Stimulated activated CD8-positive, alpha-beta memory T cell treated with anti-CD3 and anti-CD28 coated beads, Interleukin-15, amount 100 ng/mL, for 1 hour (primary cell): ENCODE data around the gene R3HDML.

Source experiments
- DNase-seq: peaks from one replicate; pipeline ENCODE4 v3.0.0-alpha.2; 2020; ENCODE audit warnings: low read depth

R3HDML gene

DNA sequence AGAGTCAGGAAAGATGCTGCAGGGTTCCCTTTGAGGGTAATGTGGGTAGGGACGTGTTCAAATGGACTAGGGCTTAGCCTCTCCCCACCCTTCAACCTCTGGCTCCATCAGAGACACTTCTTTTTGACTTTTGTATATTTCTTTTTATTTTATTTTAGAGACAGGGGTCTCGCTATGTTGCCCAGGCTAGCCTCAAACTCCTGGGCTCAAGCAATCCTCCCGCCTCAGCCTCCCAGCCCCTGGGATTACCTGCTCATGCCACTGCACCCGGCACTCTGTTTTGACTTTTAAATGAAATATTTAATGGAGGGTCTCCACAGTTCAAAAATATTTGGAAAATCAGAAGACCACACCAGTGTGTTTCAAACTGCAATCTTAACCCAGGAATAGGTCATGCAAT is 27.2 kb downstream of the R3HDML start:
- no peak for DNase-seq

DNA sequence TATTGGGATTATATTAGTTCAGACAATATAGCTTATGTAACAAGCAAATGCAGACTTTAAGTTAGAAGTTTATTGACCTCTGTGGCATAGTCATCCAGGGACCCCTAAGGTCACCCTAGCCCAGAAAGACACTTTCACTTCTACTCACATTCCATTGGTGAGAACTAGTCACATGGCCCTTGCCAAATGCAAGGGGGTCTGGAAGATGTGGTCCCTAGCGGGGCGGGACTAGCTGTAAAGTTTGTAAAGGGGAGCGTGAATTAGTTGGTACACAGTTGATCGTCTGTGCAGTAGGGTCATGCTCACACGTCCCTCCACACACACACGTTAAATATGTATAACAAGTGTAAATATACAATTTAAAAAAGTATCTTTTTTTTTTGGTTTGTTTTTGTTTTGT is 27.9 kb downstream of the R3HDML start:
- no peak for DNase-seq

DNA sequence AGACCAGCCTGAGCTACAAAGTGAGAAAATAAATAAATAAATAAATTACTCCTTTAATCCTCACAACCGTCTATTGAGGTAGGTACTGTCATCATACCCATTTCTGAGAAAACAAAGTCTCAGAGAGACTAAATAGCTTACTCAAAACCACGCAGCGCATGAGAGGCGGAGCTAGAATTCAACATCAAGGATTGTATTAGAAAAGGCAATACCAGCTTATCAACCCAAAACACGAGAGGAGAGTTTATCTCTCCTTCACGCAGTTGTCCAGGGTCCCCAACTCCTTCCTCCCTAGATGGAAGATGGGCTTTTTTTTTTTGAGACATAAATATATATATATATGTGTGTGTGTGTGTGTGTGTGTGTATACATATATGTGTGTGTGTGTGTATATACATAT is 30.9 kb downstream of the R3HDML start:
- DNase-seq: no peak

DNA sequence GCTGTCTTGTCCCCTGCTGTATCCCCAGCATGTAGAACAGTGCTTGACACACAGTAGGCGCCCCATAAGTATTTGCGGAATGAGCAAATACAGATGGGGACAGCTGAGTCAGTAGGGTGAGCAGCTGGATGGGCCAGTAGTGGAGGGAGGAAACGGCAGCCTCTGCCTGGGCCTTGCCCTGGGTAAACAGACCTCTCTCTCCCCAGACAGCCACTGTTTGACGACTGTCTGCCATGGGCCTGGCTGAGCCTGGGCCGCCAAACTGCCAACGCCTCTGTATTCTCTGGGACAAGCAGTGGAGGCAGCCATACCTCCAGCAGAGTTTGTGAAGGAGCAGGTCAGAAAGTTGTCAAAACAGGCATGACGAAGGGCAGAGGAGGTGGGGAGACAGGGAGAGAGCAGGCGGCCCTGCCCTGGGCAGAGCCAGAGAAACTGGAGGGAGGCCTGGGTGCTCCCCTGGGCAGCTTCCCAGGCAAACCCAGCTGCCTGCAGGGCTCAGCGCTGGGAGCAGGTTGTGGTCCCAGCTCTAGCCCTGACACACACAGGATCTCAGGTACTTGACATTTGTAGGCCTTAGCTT is 33.9 kb downstream of the R3HDML start:
- DNase-seq: no peak

DNA sequence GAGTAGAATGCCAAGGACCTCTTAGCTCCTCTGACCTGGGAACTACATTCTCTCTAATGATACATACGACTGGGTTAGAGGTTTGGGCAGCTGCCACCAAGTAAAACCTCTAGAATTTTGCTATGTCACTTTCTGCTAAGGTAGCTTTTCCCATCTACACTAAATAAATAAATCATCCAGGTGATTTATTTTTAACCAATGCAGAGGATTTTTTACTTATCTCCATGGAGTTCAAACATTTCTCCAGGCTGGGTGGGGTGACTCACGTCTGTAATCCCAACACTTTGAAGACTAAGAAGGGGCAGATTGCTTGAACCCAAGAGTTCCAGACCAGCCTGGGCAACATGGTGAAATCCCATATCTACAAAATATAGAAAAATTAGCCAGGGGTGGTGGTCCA is 45.8 kb downstream of the R3HDML start:
- no peak for DNase-seq

DNA sequence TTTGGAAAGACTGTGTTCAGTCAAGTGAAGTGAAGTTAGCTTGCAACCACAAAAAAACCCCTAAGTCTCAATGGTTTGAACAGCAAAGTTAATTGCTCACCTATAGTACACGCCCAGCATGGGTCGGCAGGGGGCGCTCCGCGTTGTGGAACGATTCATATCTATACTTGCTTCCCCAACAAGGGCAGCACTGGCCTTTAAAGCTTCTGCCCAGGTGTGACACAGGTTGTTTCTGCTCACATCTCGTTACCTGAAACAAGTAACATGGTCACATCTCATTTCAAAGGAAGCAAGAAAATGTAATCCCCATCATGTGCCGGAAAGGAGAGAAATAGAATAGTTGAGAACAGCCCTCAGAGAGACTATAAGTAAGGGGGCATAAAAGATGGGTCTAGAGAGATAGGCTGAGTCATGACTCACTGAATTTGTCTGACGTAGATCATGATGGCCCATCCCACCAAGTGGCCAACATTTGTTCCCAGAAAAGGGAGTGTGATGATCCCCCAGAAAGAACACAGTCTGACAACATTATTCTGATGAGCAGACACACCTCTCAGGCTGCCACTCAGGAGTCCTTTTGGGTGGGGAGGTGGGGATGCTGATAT is 47.7 kb downstream of the R3HDML start:
- peak; percentile 77 for DNase-seq

DNA sequence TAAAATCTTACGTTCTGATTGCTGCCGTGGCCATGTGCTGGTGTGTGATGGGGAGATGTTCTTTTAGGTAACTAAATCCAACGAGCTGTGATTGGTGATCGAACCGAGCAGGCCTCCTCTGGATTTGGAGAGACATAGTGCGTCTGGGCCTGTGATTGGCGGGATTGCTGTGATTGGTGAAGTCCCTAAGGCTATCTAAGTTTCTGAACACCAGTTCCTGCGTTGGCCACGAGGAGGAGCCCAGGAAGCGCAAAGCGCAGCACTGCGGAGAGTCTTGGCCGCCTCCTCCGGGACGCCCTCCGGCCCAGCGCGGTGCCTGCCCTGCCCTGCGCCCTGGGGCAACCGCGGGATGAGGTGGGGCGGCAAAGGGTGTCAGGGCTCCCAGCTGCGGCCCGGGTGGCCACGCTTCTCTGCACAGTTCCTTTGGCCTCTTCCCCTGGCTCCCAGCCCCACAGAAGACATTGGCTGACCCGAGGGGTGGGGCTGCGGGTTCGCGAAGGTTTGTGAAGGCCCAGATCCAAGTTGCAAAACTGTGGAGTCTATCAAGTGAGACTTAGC is 51.7 kb downstream of the R3HDML start:
- peak; percentile 44 for DNase-seq

DNA sequence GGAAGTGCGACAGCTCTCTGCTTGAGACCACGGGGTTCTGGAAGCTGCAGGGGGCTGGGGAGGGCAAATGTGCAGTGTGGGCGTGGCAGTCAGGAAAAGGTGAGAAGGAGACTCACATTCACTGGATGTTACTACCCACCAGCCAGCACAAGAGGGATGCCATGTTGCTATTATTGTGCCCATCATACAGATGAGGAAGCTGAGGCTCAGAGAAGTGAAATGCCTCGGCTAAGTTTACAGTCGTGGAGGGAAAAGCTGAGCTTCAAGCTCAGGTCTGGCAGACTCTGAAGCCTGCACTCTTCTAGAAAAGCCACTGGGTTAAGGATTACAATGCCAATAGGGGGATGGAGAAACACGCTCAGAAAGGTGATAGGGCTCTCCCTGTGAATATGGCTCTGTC is 53.0 kb downstream of the R3HDML start:
- no peak for DNase-seq

DNA sequence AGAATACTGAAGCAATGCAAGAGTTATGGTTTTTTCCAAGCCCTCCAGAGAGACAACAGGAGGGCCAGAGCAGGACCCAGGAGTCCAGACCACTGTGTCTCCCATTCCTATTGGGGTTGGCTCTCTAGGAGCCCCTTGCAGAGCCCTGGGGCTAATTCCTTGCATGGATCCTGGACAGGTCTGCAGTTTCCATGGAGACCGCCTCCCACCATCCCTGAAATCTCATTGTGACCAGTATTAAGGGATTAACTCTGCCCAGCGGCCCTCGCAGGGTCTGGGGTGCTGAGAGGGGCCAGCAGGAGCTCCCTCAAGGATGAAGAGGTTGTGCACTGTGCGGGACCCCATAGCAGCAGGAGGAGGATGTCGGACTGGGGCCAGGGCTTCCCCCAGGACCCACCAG is 53.4 kb downstream of the R3HDML start:
- DNase-seq: no peak

DNA sequence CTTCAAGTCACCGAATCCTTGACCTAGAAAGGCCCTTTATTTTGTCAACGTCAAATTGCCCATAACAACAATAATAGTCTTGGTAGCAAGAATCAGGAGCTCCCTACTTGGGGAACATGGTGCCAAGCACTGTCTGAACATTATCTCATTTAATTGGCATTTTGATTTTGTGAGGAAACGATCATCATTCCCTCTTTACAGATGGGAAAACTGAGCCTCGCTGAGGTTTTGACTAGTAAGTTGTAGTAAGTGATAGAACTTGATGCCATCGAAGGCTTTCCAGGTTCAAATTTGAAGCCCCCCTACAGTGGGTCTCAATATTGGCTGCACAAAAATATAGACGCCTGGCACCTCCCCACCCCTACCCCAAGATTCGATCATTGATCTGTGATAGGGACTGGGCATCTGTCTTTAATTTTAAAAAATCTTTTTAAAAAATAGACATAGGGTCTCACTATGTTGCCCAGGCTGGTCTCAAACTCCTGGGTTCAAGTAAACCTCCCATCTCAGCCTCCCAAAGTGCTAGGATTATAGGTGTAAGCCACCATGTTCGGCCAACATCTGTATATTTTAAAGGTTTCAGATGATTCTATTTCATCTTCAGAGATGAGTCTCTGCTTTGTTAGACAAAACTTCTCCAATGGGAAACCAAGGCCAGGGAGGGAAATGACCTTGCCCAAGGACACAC is 55.4 kb downstream of the R3HDML start:
- DNase-seq: no peak

DNA sequence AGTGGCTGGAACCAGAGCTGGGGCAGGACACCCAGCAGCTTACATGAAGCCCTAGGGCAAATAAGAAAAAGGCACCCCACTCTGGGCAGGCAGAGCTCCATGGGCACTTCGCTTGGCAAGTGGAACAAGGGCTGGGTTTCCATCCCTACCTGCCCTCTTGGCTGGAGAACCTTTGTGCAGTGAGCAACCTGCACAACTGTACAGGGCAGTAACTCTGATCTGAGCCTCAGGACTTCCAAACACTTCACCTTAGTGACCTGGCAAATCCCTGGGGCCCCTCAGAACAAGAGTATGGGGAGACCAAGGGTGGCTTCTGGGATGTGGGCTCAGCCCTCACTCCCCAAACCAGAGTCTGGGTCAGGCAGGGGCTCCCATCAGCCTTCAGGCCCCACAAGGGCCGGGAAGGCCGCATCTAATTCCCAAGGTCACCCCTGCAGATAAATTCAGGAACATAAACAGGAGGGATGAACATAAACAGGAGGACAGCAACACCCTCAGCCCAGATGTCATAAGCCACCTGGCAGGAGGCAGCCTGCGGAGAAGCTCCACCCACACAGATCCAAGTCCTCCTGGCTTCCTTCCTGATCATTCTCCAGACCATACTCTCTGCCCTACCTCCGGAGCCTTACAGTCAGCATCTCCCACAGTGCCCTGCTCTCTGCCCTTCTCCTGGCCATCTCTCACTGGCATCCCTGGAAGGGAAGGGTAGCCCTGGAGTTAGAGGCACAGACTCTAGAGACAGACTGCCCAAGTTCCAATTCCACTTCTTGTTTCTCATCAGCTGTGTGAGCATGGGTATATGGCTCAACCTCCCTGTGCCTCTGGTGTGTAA is 56.1 kb downstream of the R3HDML start:
- DNase-seq: no peak

DNA sequence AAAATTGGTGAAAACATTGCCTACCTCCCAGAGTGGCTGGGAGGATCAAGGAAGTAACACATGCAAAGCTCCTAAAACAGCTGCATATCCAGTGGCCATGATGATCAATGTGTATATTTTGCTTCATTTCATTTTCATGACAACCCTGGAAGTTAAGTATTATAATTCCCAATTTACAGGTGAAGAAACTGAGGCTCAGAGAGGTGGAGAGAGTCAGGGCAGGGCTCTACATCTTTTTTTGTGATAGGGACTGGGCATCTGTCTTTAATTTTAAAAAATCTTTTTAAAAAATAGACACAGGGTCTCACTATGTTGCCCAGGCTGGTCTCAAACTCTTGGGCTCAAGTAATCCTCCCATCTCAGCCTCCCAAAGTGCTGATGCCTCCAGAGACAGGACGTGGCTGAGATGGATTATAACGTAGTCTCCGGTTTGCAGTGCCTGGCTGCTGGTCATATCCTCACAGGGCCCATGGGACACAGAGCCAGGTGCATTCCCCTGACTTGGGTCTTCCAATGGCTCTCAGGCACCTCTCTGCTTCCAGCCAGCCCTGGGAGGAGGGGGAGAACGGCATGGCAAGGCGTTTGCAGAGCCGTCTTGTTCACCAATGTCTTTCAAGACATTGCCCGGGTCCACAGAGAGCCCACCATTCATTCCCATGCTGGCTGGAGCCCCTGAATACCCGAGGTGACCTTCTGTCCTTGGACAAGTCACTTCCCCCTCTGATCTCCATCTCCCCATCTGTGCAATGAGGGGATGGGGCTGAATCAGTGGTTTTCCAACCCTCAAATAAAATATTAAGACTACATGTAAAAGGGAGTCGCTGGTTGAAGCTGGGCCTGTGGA is 57.0 kb downstream of the R3HDML start:
- DNase-seq: no peak

DNA sequence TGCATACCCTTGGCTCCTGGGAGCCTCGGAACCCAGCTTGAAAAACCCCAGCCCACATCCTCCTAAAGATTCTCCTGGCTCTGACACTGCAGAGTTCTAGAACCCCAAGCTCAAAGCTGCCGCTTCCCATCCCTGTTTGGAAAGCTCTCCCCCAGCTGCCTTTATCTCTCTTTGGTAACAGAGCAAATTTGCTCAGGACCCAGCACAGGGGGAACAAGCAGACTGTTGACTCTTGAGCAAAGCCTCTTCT is 57.5 kb downstream of the R3HDML start:
- DNase-seq: no peak

DNA sequence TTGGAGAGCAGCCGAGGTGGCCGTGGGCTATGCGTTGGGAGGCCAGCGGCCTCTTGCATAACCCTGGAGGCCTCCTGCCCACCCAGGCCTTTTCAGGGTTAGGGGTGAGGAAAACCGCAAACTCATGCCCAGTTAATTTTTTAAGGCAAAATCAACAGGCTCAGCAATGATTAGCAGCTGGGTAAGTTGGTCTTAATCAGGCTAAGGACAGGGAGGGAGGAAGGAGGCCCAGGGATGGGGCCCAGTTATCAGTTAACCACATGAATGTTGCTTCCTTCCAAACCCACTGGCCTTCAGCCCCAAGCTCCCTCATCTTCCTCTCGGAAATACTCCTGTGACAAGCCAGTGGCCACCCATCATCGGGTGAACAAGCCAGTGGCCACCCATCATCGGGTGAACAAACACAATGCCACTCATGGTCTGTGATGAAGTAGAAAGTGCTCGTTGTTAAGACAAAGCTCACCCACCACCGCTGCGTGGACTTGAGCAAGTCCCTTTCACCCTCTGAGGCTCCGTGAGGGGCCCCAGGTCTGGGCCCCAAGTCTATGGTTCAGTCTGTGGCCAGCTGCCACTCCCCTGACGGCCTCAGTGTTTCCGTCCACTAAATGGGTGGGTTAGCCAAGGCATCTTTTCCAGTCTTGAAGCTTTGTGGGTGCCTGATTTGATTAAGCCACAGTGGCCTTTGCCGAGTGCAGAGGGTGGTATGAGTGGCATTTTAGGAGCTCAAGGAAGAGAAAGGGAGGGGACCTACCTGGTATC is 58.0 kb downstream of the R3HDML start:
- DNase-seq: no peak

DNA sequence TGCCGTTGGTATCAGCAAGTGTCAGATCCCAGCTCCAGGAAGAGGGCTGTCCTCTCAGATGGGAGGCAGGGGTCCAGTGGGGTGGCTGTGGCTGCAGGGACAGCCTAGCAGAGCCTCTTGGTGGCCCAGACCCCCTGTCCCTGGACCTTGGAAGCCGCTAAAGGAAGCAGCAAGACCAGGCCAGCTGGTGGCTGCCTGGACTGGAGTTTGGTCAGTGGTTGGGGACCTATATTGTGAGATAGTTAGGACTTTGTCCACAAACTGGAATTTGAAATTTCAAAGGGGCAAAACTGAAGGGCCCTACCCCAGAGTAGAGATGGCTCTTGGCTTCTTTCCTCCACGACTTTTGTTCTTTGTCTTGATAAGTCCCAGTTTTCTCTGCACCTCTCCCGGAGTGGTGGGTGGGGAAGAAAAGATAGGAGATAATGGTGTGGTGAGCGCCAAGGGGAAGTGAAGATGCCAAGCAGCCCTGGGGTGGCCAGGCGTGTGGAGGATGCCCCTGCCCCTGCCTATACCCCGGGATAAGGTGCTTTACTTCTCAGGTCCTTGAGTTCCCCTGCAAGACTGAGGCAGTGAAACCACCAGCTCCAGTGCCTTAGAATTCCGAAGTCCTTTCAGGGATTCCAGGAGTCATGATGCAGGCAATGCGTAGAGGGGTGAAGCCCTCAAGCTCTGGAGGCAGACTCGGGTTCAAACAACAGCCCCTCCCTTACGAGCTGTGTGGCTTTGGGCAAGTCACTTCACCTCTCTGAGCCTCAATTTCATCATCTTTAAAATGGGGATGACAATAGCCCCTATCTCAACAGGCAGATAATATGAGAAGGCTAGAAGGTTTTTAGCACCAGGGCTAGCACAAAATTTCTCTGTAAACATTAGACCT is 58.9 kb downstream of the R3HDML start:
- no peak for DNase-seq

DNA sequence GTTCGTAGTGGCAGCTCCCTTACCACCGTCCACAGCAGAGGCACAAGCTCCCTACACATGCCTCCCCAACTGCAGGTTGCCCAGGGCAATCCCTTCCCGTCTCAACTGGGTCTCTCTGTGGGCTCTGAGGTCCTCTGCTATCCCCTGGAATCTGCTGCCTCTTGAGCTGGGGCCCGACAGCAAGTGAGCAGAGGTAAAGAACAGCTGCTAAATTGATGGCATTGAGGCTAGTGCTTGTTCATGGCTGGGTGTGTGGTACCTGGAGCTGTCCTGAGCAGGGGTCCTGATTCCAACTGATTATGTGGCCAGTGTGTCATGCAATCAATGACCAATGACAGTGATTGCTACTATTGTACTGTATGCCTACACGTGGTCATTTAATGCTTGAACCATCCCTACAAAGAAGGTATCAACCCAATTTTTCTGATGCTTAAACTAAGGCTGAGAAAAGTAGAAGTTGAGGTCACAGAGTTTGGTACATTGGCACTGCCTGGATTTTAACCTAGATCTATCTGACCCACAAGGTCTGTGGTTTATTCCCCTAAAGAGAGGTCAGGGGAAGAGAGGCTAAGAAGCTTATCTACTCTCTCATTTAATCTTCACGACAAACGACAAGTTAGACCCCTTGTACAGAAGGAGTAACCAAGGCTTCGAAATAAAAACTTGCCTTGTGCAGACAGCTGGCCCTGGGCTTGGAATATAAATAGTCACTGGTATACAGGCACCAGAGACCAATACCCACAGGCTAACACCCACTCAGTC is 59.7 kb downstream of the R3HDML start:
- DNase-seq: no peak

DNA sequence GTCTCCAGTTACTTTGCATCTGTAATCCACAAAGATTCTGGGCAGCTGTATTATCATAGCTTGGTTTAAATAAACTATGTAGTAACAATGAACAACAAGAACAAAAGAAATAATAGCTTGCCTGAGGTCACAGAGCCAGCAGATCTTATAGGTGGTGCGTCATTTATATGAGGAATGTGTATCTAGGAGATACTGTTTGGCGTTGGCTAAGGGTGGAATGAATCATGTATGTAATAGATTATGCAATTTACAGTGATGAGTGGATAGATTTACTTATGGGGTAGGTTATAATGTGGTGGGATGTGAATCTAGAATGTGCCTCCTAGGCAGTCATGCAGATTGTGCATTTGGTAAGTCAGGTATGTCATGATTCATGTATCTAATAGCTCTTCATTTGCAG is 61.5 kb downstream of the R3HDML start:
- no peak for DNase-seq

DNA sequence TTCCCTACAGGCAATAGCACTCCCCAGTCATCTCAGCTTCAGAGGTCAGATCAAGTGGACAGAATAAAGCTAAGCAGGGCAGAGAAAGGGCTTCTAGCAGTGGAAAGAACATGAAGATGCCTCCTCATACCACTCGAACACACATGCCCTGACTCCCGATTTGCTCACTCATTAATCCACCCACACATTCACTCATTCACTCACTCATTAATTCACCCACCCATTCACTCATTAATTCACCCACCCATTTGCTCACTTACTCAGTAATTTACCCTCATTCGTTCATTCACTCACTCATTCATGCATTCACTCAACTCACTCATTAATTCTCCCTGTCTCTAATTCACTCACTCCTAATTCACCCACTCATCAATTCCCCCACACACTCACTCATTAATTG is 62.6 kb downstream of the R3HDML start:
- no peak for DNase-seq

DNA sequence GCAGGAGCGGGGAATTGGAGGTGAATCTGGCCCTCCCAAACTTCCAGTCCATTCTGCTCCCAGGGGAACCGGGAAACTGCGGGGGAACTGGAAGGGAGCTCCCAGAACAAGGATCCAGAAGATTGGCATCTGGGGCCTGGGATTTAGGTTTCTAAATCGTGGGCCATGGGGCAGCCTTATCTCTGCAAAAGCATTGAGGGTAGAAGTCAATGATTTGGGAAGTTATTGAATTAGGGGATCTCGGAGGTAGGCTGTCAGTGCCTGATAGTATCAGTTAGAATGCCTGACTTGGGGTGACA is 63.8 kb downstream of the R3HDML start:
- no peak for DNase-seq
